ENCODE data around the gene INPP4A. TPM values are rescaled to one million over a fixed set of nuclear protein-coding genes. Genes with fewer than 3 reads are reported as not detected.

The INPP4A gene
- total and polyA plus RNA-seq, 9 of the 15 experiments (the other 6 are each of a cell fraction or from before 2014, with no cell fraction given), result 1.8 to 15.7 (median 8.3) TPM

GRCh38 chr2:98489971-98490962 lies 45.6 kb downstream of the INPP4A start (continued):
- TF ChIP-seq E2F3 (CRISPR knock-in tag; IDR thresholded peaks at IDR 0.05), result no peak
- no peak for TF ChIP-seq KDM1A (IDR thresholded peaks at IDR 0.05)
- TF ChIP-seq BRCA1 (IDR thresholded peaks at IDR 0.05), result no peak
- no peak for TF ChIP-seq BRCA1 (CRISPR knock-in tag; IDR thresholded peaks at IDR 0.05)
- no peak for TF ChIP-seq CBX2 (IDR thresholded peaks at IDR 0.05; ENCODE audit: insufficient read depth, low read length, poor library complexity, severe bottlenecking)
- TF ChIP-seq GMEB1 (CRISPR knock-in tag; IDR thresholded peaks at IDR 0.05), result no peak
- TF ChIP-seq ZNF165 (CRISPR knock-in tag; IDR thresholded peaks at IDR 0.05; ENCODE audit: borderline replicate concordance), result no peak
- no peak for TF ChIP-seq CTBP1 (IDR thresholded peaks at IDR 0.05; ENCODE audit: borderline replicate concordance)
- TF ChIP-seq NUFIP1 (IDR thresholded peaks at IDR 0.05; ENCODE audit: partially characterized antibody), result no peak
- no peak for TF ChIP-seq NEUROD1 (IDR thresholded peaks at IDR 0.05; ENCODE audit: borderline replicate concordance, low read depth, low read length, partially characterized antibody)
- TF ChIP-seq NFXL1 (CRISPR knock-in tag; IDR thresholded peaks at IDR 0.05), result no peak
